Measurements from ENCODE around the gene SNU13.
"Not testable (repeated sequence)": the region's sequence is repeated elsewhere in the genome, so short reads cannot be mapped to it uniquely, and the experiment has no call there.

The SNU13 gene

DNA sequence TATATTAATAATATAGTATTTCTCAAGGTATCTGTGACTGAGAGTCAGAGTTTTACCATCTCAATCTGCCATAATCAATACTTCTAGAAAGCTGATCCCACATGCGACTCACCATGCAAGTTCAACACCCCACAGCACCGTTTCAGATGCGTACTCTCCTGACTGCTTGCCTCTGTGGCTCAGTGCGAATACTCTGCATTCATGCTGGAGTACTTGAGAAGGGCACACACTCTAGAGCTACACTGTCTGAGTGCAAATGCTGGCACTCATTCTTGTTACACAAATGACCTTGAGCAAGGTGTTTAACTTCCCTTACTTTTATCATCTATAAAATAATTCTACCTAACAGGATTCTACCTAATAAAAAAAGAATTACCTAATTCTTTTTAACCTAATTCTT lies 12.5 kb downstream of the SNU13 start:
- no peak for DNase-seq

DNA sequence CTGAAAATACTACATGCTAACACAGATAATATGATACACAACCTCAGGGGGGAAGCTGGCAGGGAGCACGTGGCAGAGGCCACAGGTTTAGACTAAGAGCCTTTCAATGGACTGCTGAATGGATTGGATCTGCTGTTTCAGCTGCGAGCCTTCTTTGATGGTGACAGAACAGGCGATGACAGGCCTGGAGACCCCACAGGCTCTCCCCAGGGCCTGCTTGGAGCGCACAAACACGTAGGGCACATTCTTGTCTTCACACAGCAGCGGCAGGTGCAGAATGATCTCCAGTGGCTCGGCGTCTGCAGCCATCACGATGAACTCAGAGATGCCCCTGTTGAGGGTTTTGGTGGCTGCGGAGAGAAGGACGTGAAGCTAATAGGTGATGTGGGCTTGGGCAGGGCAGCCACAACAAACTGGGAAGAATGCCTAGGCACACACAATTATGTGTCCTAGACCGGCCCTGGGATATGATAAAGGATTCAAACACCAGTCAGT lies 13.8 kb downstream of the SNU13 start:
- no peak for DNase-seq

DNA sequence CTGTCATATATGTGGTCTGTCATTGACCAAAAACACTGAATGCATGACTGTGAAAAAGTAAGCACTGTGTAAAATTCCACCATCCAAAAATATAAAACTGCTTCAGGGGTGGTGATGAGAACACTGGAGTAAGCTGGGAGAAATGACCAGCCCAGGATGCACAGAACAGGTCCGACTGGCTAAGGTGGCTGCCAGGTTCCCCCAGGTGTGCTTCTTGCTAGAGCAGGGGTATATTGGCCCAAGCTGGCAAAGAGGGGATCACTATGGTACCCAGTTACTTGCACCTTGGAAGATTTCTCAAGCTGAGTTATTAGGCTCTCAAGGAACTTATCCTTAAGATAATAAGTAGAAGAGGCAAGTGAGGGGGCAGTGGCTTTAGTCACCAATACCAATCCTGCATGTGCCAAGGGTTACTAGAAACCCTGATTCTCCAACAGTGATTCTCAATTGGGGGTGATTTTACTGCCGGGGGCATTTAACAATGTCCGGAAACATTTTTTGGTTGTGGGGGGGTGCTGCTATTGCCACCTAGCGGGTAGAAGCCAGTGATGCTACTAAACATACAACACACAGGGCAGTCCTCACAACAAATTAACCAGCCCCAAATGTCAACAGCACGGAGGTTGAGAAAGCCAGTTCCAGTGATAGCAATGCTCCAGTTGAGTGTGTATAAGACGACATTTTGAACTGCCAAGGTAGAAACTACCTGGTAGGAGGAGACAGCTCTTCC lies 15.7 kb downstream of the SNU13 start:
- no peak for DNase-seq

DNA sequence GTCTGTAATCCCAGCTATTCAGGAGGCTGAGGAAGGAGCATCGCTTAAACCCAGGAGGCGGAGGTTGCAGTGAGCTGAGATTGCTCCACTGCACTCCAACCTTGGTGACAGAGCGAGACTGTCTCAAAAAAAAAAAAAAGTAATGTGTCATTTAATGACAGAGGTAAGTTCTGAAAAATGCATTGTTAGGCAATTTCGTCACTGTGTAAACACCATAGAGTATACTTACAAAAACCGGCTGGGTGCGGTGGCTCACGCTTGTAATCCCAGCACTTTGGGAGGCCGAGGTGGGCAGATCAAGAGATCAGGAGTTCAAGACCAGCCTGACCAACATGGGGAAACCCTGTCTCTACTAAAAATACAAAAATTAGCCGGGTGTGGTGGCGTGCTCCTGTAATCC lies 16.6 kb downstream of the SNU13 start:
- DNase-seq = not testable (repeated sequence)

DNA sequence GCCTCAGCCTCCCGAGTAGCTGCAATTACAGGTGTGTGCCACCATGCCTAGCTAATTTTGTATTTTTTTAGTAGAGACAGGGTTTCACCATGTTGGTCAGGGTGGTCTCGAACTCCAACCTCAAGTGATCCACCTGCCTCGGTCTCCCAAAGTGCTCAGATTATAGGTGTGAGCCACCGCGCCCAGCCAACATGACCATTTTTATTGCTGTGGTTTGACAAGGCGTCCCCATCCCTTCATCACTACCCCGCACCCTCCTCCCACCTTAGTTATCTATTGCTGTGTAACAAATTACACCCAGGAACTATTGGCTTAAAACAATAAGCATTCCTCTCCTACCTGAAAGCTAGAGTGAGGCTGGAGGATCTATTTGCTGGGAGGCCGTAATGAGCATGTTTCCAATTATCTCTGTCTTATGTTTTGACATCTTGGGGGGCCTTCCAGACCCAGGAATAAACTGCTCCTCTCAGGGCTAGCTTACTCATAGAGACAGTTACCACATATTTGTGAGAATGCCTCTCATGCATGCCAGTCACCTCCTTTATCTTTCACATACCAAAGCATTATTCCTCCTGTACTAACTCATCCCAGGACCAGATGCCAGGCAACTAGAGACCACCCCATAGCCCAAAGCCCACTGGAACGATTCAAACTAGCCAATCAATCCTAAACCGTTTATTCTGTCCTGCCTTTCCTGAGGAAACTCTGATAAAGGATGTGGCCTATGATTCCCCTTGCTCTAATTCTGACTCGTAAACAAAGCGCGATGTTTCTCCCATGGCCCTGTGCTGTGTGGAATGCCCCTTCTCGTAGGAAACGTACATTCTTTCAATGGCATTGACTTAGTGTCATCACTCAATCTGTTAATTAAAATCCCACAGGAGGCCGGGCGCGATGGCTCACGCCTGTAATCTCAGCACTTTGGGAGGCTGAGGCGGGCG lies 19.4 kb downstream of the SNU13 start:
- no peak for DNase-seq

DNA sequence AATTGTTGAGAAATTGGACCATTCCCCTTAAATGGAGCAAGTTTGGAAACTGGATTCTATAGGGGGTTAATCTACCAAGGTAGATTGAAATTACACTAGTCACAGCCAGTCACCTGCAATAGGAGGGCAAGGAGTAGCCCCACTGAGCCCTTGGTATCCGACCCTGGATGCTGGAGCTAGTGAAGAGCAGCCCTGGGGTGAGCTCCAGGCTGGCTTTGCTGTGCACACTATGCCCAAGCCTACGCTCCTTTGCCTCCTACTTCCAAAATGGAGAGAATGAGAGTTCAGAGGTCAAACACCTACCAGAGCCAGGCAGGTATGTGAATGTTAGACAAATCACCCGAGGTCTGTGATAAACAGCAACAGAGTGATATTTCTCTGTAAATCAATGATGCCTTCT lies 23.7 kb downstream of the SNU13 start:
- no peak for DNase-seq

DNA sequence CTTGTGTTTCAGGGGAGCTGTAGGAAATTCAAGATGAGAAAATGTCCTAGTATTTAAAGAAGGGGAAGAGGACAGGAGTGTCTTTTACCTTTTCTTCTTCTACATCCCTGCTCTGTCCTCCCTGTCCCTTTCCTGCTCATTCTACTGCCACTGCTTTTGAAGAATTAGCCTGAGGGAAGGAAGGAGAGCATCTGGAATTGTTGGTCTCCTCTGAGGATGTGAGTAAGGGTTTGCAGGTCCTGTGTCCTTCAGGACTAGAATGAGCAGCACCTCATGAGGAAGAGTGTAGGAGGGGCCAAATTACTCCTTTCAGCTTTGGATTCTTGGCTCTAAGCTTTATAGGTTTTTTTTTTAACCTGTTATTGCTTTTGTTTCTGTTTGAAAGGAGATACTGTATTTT lies 24.2 kb downstream of the SNU13 start:
- no peak for DNase-seq

DNA sequence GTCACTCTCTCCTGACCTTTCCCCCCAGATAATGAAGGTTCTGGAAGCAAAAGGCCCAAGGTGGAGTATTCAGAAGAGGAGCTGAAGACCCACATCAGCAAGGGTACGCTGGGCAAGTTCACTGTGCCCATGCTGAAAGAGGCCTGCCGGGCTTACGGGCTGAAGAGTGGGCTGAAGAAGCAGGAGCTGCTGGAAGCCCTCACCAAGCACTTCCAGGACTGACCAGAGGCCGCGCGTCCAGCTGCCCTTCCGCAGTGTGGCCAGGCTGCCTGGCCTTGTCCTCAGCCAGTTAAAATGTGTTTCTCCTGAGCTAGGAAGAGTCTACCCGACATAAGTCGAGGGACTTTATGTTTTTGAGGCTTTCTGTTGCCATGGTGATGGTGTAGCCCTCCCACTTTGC lies 25.1 kb downstream of the SNU13 start:
- DNase-seq = not testable (repeated sequence)

DNA sequence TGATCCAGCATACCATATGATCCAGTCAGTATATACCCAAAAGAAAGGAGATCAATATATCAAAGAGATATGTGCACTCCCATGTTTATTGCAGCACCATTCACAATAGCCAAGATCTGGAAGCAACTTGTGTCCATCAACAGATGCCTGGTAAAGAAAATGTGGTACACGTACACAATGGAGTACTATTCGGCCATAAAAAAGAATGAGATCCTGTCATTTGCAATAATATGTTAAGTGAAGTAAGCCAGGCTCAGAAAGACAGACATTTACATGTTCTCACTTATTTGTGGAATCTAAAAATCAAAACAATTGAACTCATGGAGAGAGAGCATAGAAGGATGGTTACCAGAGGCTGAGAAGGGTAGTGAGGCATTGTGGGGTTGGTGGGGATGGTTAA lies 27.0 kb downstream of the SNU13 start:
- no peak for DNase-seq

DNA sequence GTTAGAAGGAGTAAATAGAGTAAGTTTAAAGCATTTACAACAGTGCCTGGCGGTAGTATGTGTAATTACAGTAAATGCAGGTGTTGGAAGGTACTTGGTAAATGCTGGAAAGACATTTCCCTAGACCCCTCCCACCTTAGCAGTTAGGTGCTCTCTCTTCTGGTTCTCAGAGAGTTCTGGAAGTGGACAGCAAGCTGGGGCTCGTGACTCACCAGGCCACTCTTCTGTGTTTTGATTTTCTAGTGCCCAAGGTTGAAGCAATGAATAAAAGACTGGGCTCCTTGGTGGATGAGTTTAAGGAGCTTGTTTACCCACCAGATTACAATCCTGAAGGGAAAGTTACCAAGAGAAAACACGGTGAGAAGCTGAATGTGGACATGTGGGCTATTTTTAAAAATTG lies 27.6 kb downstream of the SNU13 start:
- DNase-seq = no peak

DNA sequence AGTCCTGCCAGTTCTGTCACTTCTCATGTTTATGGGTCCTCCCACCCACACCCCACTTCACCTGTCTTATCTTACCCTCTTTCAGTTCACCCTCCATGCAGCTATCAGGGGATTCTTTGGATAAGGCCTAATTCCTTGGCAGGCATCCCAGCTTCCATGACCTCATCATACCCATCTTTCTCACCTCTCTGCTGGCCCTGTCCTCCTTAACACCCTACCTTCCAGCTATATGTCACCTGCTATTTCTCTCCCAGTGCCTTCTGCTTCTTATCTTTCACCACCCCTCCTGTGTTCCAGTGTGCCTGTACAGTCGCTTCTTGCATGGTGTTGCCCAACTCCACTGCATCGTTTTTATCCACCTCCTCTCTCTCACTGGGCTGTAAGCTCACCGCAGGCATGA lies 28.3 kb downstream of the SNU13 start:
- no peak for DNase-seq

DNA sequence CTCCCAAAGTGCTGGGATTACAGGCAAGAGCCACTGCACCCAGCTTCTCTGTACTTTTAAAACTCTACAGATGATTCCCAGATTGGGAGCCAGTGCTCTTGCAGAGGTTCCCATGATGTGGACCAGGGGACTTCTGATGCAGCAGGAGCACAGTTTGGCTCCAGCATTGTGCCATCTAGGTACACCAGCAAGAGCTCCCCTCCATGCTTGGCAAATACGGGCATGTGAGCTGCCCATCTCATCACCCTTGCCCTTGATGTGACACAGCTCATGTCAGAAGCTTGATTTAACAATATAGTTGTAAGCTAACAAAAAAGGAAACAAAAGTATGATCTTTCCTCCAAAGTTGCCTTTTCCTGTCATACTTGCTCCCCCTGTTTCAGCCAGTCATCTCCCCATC lies 28.7 kb downstream of the SNU13 start:
- DNase-seq = no peak

DNA sequence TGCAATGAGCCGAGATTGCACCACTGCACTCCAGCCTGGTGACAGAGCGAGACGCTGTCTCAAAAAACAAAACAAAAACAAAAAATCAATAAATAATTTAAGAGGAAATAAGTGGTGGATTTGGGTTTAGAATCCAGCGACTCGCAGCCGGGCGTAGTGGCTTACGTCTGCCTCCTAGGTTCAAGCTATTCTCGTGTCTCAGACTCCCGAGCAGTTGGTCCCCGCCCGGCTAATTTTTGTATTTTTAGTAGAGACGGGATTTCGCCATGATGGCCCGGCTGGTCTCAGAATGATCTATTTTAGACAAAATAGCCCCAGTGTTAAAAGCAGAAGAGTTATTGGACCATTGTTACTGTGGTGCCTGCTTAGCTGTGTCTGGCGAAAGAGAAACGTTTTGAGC lies 29.8 kb downstream of the SNU13 start:
- no peak for DNase-seq

DNA sequence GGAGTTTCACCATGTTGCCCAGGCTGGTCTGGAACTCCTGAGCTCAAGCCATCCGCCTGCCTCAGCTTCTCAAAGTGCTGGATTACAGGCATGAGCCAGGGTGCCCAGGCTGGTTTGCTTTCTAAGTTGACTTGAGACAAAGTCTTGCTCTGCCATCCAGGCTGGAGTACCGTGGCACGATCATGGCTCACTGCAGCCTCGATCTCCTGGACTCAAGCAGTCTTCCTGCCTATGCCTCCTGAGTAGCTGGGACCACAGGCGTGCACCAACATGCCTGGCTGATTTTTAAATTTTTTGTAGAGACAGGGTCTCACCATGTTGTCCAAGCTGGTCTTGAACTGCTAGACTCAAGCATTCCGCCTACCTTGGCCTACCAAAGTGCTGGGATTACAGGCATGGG lies 31.0 kb downstream of the SNU13 start:
- no peak for DNase-seq

DNA sequence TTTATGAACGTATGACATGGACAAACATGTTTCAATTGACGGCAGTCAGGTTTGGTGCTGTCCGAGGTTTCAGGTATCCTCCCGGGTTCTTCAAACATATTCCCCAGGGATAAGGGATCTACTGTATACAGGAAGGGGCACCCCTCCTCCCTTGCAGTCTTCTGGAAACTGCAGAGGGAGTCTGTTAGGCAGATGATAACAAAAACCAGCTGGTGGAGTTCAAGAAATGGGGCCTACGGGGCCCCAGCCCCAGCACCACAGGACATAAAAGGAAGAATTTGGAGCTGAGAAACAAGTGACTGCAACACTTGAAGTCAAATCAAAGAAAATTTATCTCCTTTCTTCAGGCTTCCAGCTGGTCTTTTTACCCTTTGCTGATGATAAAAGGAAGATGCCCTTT lies 32.1 kb downstream of the SNU13 start:
- no peak for DNase-seq

DNA sequence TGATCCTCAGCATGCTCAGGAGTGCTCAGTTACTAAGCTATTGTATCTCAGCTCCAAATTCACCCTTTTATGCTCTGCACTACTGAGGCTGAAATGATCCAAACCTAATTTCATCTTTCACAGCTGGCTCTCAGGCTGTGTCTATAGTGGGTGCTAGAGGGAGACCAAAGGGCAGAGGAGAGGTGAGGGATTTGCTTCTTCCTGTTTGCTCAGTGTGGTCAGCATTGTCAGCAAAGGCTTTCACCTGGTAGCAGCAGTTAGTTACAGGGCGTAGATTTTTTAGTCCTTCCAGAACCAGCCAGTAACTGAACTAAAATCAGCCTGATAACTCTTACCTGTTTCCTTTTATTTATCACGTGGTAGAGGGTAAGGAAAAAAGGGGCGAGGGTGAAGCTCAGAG lies 34.3 kb downstream of the SNU13 start:
- no peak for DNase-seq

DNA sequence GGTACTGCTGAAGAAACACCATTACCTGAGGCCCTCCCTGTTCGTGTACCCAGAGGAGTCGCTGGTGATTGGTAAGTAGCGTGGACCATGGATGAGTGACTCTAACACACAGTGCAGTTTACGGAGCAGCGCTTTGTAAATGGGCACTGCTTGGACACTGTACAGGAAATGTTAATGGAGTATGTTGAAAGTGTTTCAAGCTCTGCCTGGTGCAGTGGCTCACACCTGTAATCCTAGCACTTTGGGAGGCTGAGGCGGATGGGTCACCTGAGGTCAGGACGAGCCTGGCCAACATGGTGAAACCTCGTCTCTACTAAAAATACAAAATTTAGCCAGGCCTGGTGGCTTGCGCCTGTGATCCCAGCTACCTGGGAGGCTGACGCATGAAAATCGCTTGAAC lies 37.8 kb downstream of the SNU13 start:
- no peak for DNase-seq

DNA sequence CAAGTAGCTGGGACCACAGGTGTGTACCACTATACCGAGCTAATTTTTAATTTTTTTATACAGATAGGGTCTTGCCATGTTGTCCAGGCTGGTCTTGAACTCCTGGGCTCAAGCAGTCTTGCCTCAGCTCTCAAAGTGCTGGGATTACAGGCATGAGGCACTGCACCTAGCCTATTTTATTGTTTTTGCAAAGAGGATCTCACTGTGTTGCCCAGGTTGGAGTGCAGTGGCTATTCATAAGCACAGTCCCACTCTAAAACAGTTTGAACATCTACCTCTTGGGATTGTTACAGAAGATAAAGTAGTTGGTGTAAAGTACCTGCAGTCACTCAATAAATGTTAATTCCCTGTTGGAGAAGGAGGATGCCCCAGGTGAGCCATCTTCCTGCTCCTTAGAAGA lies 38.4 kb downstream of the SNU13 start:
- no peak for DNase-seq

DNA sequence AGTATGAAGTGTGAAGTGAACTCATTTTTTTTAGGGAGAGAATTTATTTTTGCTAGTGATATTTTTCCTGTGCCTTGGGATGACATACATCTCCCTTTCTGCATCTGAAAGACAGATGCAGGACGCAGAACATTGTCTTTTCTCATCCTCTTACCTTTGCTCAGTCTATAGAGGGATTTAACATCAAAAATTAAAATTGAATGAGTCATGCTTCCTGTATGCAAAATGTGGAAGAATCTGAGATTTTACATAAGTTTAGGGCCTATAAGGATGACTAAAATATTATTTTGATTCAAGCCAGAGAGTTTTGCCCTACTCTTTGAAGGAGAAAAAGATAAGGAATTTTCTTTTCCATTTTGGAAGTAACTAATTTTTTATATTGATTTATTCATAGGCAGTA lies 40.2 kb downstream of the SNU13 start:
- DNase-seq = no peak

DNA sequence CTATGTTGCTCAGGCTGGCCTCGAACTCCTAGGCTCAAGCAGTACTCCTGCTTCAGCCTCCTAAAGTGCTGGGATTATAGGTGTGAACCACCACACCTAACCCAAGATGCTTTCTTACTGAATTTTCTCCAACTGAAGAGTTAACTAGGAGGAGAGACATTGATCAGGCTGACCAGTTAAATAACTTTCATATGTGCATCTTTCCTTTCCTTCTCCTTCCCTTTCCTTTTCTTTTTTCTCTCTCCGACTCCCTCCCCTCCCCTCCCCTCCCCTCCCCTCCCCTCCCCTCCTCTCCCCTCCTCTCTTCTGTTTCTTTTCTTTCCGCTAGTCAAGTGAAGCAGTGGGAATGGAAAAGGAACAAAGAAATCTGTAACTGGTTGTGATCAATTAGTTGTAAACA lies 40.9 kb downstream of the SNU13 start:
- DNase-seq = no peak

DNA sequence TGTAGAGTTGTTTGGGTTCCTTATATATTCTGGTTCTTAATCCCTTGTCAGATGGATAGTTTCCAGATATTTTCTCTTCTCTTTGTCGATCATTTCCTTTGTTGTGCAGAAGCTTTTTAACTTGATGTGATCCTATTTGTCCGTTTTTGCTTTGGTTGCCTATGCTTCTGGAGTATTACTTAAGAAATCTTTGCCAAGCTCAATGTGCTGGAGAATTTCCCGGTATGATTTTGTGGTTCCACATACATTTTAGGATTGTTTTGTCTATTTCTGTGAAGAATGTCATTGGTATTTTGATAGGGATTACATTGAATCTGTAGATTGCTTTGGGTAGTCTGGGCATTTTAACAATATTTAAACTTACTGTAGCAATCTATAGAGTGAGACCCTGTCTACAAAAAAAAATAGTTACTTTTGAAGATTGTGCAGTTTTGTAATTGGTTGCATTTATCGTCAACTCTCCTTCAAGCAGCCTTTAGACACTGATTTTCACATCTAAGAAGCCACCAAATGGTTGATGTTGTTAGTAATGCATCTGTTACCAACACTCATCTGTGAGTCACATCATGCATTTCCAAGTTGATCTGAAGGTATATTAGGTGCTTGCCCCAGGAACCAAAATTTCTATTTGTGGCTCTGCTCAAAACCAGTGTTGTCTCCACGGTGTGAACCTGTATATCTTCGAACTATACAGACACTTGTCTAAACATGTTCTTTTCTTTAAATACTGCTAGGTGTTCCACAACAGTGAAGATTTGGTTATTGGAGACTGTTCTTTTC lies 46.1 kb downstream of the SNU13 start:
- DNase-seq = no peak

DNA sequence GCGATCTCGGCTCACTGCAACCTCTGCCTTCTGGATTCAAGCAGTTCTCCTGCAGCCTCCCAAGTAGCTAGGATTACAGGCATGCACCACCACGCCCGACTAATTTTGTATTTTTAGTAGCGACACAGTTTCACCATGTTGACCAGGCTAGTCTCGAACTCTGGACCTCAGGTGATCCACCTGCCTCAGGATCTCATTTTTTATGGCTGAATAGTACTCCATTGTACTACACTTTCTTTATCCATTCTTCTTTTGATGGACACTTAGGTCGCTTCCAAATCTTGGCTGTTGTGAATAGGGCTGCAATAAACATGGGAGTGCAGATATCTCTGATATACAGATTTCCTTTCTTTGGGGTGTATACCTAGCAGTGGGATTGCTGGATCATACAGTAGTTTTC lies 46.8 kb downstream of the SNU13 start:
- DNase-seq = no peak

DNA sequence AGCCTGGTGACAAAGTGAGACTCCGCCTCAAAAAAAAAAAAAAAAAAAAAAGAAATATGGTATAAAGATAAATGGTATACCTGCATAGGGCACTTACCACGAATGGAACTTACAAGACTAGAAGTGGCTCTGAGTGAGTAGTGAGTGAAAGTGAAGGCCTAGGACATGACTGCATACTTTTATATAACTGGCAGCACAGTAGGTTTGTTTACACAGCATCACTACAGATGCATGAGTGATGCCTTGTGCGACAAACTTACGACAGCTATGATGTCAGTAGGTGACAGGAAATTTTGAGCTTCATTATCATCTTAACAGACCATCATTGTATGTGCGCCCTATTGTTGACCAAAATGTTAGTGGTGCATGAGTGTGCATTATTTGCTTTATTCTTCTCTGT lies 49.9 kb downstream of the SNU13 start:
- no peak for DNase-seq
